Erythroblast (primary cell): ENCODE measurements around the gene LHFPL2.

ENCODE experiments used
- GATA1 ChIP-seq: IDR thresholded peaks from 2 replicates; pipeline ENCODE4 v1.6.1; 2011; ENCODE audit warnings: low read depth, mild to moderate bottlenecking, control low read depth, low read length, moderate library complexity
- POLR2A ChIP-seq: IDR thresholded peaks from 2 replicates; pipeline ENCODE4 v1.6.1; 2011; ENCODE audit warnings: mild to moderate bottlenecking, low read length

- TF ChIP-seq POLR2A (no peak), GATA1 (no peak)
Observed at GRCh38 chr5:78518365-78519197, 130.0 kb downstream of the LHFPL2 start.
